ENCODE measurements around the gene IQCE.
A peak's percentile ranks its signal among the peaks of the same experiment; 100 is the strongest.

The IQCE gene

GRCh38 chr7:2517026-2517425 is 41.8 kb upstream of the IQCE start:
- DNase-seq (ENCODE audit: low spot score): no peak
- H3K4me3 Mint-ChIP-seq: no peak overlapping the region
- peaks cover 19% of the 10 kb centered on the region for H3K27me3 Mint-ChIP-seq (ENCODE audit: low read depth)
- H3K9me3 Mint-ChIP-seq: no peaks in the 10 kb centered on the region
- peaks cover 18% of the 10 kb centered on the region for H3K4me1 Mint-ChIP-seq (ENCODE audit: low read depth)
- H3K27ac Mint-ChIP-seq: no peak overlapping the region
- H3K36me3 Mint-ChIP-seq (ENCODE audit: low read depth): peaks cover 12% of the 10 kb centered on the region

- peaks cover 20% of the 10 kb centered on the region for H3K36me3 Mint-ChIP-seq (ENCODE audit: low read depth)
- DNase-seq (ENCODE audit: low spot score): no peak
- H3K4me3 Mint-ChIP-seq: peak overlapping the region; percentile 69
These were observed 40.9 kb upstream of the IQCE start for GRCh38 chr7:2517678-2518507.

GRCh38 chr7:2518737-2519118 is 40.1 kb upstream of the IQCE start:
- H3K36me3 Mint-ChIP-seq (ENCODE audit: low read depth): peaks cover 23% of the 10 kb centered on the region
- no peak for DNase-seq (ENCODE audit: low spot score)
- peaks cover 14% of the 10 kb centered on the region for H3K27me3 Mint-ChIP-seq (ENCODE audit: low read depth)

More at GRCh38 chr7:2517678-2518507, 40.9 kb upstream of the IQCE start:
- H3K9me3 Mint-ChIP-seq: no peaks in the 10 kb centered on the region
- peaks cover 16% of the 10 kb centered on the region for H3K27me3 Mint-ChIP-seq (ENCODE audit: low read depth)
- no peak overlapping the region for H3K27ac Mint-ChIP-seq
- peaks cover 17% of the 10 kb centered on the region for H3K4me1 Mint-ChIP-seq (ENCODE audit: low read depth)

GRCh38 chr7:2519119-2519930 is 39.5 kb upstream of the IQCE start, which contains the start of gene LFNG:
TSS of gene LFNG (plus strand) at chr7:2519774. CDS start at chr7:2519862, 88 bp downstream.
- H3K36me3 Mint-ChIP-seq (ENCODE audit: low read depth): peaks cover 23% of the 10 kb centered on the region
- peak within 1 kb of the TSS; percentile 71 for H3K27ac Mint-ChIP-seq
- peak; percentile 89 for DNase-seq (ENCODE audit: low spot score)
- peak within 1 kb of the TSS; percentile 96 for H3K4me3 Mint-ChIP-seq
- H3K27me3 Mint-ChIP-seq (ENCODE audit: low read depth): peaks cover 14% of the 10 kb centered on the region
- H3K9me3 Mint-ChIP-seq: no peaks in the 10 kb centered on the region
- H3K4me1 Mint-ChIP-seq (ENCODE audit: low read depth): peaks cover 19% of the 10 kb centered on the region

More at GRCh38 chr7:2518737-2519118, 40.1 kb upstream of the IQCE start:
- Mint-ChIP-seq H3K4me1 (ENCODE audit: low read depth) (peaks cover 19% of the 10 kb centered on the region), H3K4me3 (peak overlapping the region; percentile 69), H3K9me3 (no peaks in the 10 kb centered on the region), H3K27ac (no peak overlapping the region)

- Mint-ChIP-seq H3K4me3 (peak overlapping the region; percentile 96), H3K36me3 (ENCODE audit: low read depth) (peaks cover 23% of the 10 kb centered on the region), H3K27me3 (ENCODE audit: low read depth) (peaks cover 14% of the 10 kb centered on the region), H3K27ac (peak overlapping the region; percentile 71), H3K4me1 (ENCODE audit: low read depth) (peaks cover 19% of the 10 kb centered on the region), H3K9me3 (no peaks in the 10 kb centered on the region)
- peak; percentile 49 for DNase-seq (ENCODE audit: low spot score)
These were observed 38.5 kb upstream of the IQCE start for GRCh38 chr7:2520131-2520760.

- Mint-ChIP-seq H3K27ac (peak overlapping the region; percentile 71), H3K9me3 (no peaks in the 10 kb centered on the region), H3K4me1 (ENCODE audit: low read depth) (peaks cover 19% of the 10 kb centered on the region), H3K4me3 (peak overlapping the region; percentile 96), H3K36me3 (ENCODE audit: low read depth) (peaks cover 26% of the 10 kb centered on the region), H3K27me3 (ENCODE audit: low read depth) (peaks cover 14% of the 10 kb centered on the region)
- no peak for DNase-seq (ENCODE audit: low spot score)
These were observed 38.0 kb upstream of the IQCE start for GRCh38 chr7:2520761-2521290.

GRCh38 chr7:2521341-2521745 is 37.4 kb upstream of the IQCE start:
- H3K9me3 Mint-ChIP-seq: no peaks in the 10 kb centered on the region
- H3K27me3 Mint-ChIP-seq (ENCODE audit: low read depth): peaks cover 14% of the 10 kb centered on the region
- H3K4me3 Mint-ChIP-seq: peak overlapping the region; percentile 97
- peak overlapping the region; percentile 75 for H3K27ac Mint-ChIP-seq
- H3K36me3 Mint-ChIP-seq (ENCODE audit: low read depth): peaks cover 29% of the 10 kb centered on the region
- peaks cover 19% of the 10 kb centered on the region for H3K4me1 Mint-ChIP-seq (ENCODE audit: low read depth)
- no peak for DNase-seq (ENCODE audit: low spot score)

- H3K4me3 Mint-ChIP-seq: peak overlapping the region; percentile 97
- H3K9me3 Mint-ChIP-seq: no peaks in the 10 kb centered on the region
- H3K27ac Mint-ChIP-seq: peak overlapping the region; percentile 75
- peaks cover 20% of the 10 kb centered on the region for H3K4me1 Mint-ChIP-seq (ENCODE audit: low read depth)
- H3K36me3 Mint-ChIP-seq (ENCODE audit: low read depth): peaks cover 32% of the 10 kb centered on the region
- peak; percentile 78 for DNase-seq (ENCODE audit: low spot score)
- H3K27me3 Mint-ChIP-seq (ENCODE audit: low read depth): peaks cover 13% of the 10 kb centered on the region
These were observed 36.7 kb upstream of the IQCE start for GRCh38 chr7:2521952-2522591.

- peaks cover 37% of the 10 kb centered on the region for H3K36me3 Mint-ChIP-seq (ENCODE audit: low read depth)
- peaks cover 5% of the 10 kb centered on the region for H3K27me3 Mint-ChIP-seq (ENCODE audit: low read depth)
- H3K4me3 Mint-ChIP-seq: peak overlapping the region; percentile 97
- peak overlapping the region; percentile 72 for H3K27ac Mint-ChIP-seq
- no peak for DNase-seq (ENCODE audit: low spot score)
- H3K4me1 Mint-ChIP-seq (ENCODE audit: low read depth): peaks cover 26% of the 10 kb centered on the region
- no peaks in the 10 kb centered on the region for H3K9me3 Mint-ChIP-seq
These were observed 35.9 kb upstream of the IQCE start for GRCh38 chr7:2522780-2523433.

GRCh38 chr7:2523461-2523936 is 35.3 kb upstream of the IQCE start:
- peaks cover 41% of the 10 kb centered on the region for H3K36me3 Mint-ChIP-seq (ENCODE audit: low read depth)
- H3K4me1 Mint-ChIP-seq (ENCODE audit: low read depth): peaks cover 30% of the 10 kb centered on the region
- no peak for DNase-seq (ENCODE audit: low spot score)
- no peaks in the 10 kb centered on the region for H3K27me3 Mint-ChIP-seq (ENCODE audit: low read depth)
- H3K4me3 Mint-ChIP-seq: peak overlapping the region; percentile 97
- H3K27ac Mint-ChIP-seq: no peak overlapping the region
- H3K9me3 Mint-ChIP-seq: no peaks in the 10 kb centered on the region

- Mint-ChIP-seq H3K27ac (no peak overlapping the region), H3K9me3 (no peaks in the 10 kb centered on the region), H3K4me1 (ENCODE audit: low read depth) (peaks cover 31% of the 10 kb centered on the region), H3K4me3 (no peak overlapping the region), H3K27me3 (ENCODE audit: low read depth) (no peaks in the 10 kb centered on the region), H3K36me3 (ENCODE audit: low read depth) (peaks cover 41% of the 10 kb centered on the region)
- DNase-seq (ENCODE audit: low spot score): no peak
These were observed 34.6 kb upstream of the IQCE start for GRCh38 chr7:2523941-2524807.
